ENCODE results near the gene CLRN3.
A peak's percentile ranks its signal among the peaks of the same experiment; 100 is the strongest.

CLRN3 gene

DNA sequence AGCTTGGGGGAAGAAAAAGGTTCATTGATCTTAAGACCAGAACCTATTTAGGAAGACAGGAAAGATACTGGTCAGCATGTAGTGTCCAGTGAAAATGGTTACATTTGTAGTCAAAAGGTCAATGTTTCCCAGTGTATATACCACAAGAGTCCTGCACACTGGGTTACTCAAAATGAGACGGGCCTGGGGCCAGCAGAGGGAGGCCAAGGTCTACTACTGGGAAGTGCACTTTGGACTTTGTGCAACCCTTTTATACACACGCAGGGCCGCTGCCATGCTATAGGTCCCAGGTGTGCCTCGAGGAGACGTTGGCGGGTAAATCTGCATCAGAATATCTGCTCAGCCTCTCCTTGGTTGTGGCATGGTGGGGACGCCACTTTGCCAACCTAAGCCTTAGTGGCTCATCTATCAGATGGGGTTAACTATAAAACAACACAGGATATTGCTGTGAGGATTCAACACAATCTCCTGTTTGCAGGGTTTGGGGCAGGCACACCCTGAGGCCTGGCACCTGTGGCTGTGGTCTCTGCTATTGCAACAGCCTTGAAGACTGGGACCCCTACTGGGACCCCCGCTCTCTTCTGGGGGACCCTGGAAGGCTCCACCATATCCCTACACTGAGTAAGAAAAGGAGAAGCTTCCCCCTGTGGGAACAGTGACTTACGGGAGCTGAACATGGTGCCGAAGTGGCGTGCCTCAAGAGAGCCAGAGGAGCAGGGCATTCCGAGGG lies 19.7 kb downstream of the CLRN3 start:
- DNase-seq: no peak

DNA sequence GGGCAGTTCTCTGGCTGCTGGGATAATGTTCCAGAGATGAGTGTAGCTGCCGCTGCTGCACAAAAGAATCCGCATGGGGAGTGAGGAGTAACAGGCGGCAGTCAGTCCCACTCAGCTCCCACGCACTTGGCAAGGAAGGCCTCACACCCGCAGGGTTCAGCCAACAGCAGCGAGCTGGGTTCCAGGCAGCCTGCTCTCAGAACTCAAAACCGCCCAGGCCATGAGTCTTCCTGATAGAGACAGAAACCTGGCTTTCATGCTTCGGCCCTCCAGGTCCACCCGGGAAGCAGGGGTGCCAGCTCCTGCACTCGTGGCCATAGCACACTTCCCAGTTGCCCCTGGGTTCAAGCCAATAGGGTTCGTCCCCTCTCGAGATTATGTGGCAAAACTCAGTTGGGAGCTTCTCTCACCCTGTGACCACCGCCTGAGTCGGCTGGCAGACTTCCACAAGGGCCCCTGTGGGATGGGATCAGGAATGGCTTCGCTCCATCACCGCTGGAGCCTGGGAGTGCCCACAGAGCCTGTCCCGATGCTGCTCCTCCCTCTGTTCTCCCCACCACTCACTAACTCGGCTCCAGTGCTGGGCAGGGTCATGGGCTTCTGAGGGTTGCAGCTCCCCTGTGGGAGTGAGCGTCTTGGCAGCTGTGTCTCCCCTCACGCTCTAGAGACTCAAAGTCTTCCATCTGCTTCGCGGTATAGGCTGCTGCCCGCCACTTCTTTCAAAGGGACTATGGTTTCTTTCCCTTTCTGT lies 20.6 kb downstream of the CLRN3 start:
- no peak for DNase-seq

DNA sequence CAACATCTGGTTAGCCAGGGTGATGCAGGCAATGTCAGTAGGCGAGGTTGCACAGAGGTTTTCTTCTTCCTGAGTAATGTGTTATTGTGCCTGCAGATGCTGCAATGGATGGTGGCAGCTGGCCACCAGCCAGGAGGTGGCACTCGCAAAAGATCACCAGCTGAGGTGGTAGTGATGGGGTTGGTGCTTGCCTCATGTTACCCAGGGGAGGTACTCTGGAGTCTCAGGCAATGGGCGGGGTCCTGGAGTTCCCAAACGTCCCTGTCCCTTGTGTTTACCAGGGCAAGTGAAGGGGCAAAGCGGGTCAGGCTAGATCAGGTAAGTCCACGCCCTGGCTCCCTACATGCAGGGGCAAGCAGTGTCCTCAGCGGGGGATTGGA lies 21.1 kb downstream of the CLRN3 start:
- no peak for DNase-seq

- DNase-seq: no peak
These were observed 23.4 kb downstream of the CLRN3 start for GRCh38 chr10:127869329-127869728.

- DNase-seq: no peak
These were observed 24.9 kb downstream of the CLRN3 start for GRCh38 chr10:127867805-127868204.

DNA sequence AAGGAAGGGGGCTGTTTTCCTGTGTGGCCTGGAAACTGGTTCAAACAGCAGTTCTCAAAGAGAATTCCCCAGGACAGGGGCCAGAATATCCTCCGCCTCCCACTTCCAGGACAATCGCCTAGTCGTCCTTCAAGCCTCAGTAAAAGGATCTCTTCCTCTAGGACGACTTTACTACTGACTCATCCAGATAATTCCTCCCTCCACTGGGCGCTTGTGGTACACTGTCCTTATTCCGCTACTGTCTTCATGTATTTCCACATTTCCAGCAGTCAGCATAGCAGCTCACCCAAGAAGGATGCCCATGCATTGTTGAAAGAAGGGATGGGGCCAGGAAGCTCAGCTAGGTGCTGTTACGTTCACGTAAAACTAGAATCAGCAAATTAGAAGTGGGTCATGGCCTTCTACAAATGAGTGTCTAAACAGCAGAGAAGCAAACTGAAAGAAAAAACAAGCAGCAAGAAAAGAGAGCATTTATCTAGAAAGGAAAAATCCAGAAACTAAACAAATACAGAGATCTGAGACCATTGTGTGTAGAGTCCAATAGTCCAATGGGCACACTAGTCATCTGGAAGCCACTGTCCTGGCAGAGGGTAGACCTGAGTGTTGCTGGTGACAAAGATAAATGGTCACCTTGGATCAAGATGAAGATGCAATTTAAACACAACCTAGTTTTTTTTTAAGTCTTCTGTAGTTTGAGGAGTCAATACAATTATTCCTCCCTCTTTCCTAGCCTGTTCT lies 26.3 kb downstream of the CLRN3 start:
- no peak for DNase-seq

GRCh38 chr10:127863231-127863825 lies 29.4 kb downstream of the CLRN3 start:
- no peak for DNase-seq

DNA sequence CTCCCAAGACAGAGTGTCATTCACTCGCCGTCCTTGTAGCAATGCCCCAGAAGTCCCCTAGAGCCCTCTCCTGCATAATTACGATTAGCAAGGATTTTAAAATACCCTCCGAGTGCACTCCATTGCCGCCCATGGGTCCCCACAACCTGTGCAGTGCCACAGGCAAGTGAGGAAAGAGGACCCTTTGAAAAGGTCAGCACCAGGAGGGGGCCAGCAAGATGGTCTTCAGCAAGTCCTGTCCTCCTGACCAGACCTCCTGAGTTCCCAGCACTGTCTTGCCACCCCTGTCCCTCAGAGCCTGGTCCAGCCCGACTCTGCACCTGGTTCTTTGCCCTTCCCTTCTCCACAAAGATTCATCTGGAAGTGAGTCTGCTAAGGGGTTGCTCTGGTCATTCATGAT lies 32.1 kb downstream of the CLRN3 start:
- DNase-seq: no peak

GRCh38 chr10:127855976-127856375 lies 36.8 kb downstream of the CLRN3 start:
- no peak for DNase-seq

DNA sequence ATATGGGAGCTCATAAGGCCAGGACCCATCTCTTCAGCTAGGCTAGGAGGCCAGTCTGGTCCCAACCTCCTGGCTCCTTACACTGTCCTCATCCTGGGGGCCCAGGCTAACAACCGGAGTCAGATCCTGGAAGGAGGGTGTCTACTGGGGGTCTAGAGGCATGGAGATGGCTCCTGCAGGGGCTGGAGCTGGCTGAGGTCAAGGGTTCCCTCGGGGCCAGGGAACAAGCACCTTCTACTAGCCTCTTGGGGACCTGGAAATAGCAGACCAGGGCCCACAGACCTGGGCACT lies 37.2 kb downstream of the CLRN3 start:
- DNase-seq: no peak

- no peak for DNase-seq
These were observed 37.8 kb downstream of the CLRN3 start for GRCh38 chr10:127854769-127855590.

DNA sequence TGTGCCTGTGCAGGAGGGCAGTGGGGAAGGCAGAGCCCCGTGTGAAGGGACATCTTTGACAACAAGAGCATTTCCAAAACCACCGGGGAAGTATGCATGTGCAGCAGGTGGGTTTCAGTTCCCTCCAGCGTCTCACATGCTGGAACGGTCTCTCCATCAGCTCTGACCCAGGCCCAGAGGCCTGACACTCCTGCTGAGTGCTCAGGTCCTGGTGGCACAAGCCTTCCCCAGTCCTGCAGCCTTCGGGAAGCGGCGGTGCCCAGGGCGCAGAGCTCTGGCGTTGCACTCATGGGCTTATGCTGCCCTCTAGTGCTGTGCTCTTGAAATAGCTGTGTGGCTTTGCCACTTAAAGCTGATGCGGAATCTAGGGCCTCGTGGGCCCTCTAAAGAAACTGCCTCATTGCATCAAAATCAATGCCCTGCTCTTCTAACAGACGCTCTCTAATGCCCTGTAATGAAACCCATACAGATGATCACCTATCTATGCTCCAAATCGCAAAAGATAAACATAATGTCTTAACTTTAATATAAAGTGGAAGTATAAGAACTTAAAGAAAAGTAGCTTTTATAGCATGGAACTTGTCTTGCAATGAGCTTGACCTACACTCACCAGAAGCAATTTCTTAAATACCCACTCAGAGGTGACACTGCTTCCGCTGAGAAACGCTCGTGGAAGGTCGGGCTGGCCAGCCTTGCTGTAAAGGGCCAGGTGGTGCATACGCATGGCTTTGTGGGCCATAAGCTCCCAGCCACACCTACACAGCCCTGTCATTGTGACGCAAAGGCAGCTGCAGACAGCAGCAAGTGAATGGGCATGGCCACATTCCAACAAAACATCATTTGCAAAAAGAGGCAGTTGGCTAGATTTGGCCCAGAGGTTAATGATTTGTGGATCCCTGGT lies 38.6 kb downstream of the CLRN3 start:
- DNase-seq: peak; percentile 46

GRCh38 chr10:127852456-127852855 lies 40.3 kb downstream of the CLRN3 start:
- no peak for DNase-seq

DNA sequence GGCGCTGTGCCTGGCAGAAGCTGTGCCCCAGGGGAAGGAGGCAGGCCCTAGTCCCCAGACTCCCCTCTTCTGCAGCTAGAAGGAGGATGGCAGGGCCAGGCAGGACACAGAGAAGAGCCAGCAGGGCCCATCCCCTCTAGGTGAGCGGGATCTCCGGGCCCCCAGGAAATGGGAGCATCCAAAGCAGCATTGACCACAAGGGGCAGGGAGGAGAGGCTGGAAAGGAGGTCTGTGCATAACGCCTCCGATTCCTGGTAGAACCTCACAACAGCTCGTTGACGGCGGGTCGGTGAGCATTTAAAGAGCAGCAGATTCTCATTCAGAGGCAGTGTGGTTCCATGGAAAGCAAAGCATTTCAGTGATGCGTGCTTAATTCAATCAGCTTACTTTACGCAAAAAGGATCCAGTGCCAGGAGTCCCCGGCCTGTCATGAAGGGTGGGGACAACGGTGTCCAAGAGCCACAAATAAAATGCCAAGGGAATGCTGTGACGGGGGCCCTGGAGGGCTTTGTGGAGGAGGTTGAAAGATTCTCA lies 41.0 kb downstream of the CLRN3 start:
- no peak for DNase-seq

GRCh38 chr10:127850944-127851343 lies 41.8 kb downstream of the CLRN3 start:
- DNase-seq: no peak

- no peak for DNase-seq
These were observed 42.8 kb downstream of the CLRN3 start for GRCh38 chr10:127849921-127850320.

- no peak for DNase-seq
These were observed 43.5 kb downstream of the CLRN3 start for GRCh38 chr10:127849224-127849623.

DNA sequence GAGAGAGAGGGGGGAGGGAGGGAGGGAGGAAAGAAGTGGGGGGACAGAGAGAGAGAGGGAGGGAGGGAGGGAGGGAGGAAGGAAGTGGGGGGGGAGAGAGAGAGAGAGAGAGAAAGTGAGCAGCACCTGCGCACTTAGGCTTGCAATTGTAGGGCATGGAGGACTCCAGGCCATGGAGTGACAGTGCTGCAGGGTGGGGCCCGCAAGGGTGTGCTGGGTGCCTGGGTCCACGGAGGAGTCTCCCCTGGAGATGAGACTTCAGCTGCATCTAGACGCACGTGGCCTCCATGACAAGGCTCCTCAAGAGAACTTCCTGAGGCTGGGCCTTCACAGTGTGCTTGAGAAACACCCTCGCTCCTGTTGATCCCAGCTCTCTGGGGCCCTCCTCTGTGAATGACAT lies 44.5 kb downstream of the CLRN3 start:
- DNase-seq: no peak

- no peak for DNase-seq
These were observed 47.0 kb downstream of the CLRN3 start for GRCh38 chr10:127845756-127846155.

DNA sequence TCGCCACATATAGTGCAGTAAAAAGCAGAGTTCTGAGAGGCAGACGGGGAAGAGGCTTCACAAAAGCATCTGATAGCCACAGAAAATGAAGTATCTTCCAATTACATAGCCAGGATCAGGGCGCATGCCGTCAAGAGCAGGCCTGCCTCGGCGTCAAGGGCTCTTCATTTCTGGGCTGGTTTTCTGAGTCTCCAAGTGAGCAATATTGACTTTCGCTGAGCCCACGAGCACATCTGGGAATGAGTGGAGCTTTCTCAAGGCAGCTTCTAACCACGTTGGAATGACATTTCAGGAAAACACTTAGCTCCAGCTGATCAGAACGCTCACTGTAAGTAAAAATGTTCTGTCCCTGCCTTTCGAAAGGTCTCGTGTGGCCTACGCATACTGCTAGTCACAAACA lies 51.9 kb downstream of the CLRN3 start:
- DNase-seq: no peak

DNA sequence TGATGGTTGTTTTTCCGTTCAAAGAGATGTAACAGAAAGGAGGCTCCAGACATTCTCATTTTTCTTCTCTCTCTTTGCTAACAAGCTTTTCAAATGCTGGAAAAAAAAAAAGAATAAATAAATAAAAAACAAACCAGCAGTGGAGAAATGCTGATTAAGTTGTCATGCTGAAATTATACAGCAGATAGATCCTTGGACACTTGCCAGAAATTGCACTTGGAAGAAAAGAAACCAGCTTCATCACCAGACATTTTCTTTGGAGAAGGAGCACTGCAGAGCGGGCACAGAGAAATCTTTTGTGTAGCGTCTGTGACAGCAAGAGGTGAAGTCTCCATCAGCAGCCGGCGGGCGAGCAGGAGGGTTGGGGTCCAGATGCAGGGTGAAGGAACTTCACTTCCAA lies 55.8 kb downstream of the CLRN3 start:
- DNase-seq: no peak

GRCh38 chr10:127836176-127836575 lies 56.6 kb downstream of the CLRN3 start:
- no peak for DNase-seq

Measured in stimulated activated CD4-positive, alpha-beta T cell treated with anti-CD3 and anti-CD28 coated beads, Interleukin-4, amount 100 ng/mL, for 1 hour (primary cell).